B cell (primary cell): ENCODE data around the gene MUC5AC. TPM values are rescaled to one million over a fixed set of nuclear protein-coding genes. Genes with fewer than 3 reads are reported as not detected.

Experiments
- ATAC-seq: fragments of 200-7000 bp; cut with Tn5 transposase; one replicate; pipeline ENCODE4 v1.10.0; 2021; ENCODE audit warnings: low read depth, mild to moderate bottlenecking, moderate number of reproducible peaks, moderate library complexity
- CTCF ChIA-PET: fragments of 350-600 bp; sonication (Branson Sonifier 250); formaldehyde crosslinking; loops from one replicate; lab custom pipeline; 2021; ENCODE audit warnings: antibody characterized with exemption, inconsistent platforms; lab: Charles Lee
- POLR2A ChIA-PET: fragments of 350-600 bp; sonication (Branson Sonifier 250); formaldehyde crosslinking; loops from one replicate; lab custom pipeline; 2021; ENCODE audit warnings: antibody characterized with exemption; lab: Charles Lee
- DNase-seq: peaks from one replicate; pipeline ENCODE4 v3.0.0; 2013
- H2AFZ ChIP-seq: 2 replicates; pipeline ENCODE4 v1.6.1; 2012; ENCODE audit warnings: mild to moderate bottlenecking, low read depth, low read length; ENCODE audit not compliant: insufficient read depth, poor library complexity, severe bottlenecking
- H3K27ac ChIP-seq, 2 donors: 1 replicate in 1 of 2; 2 replicates in 1 of 2; pipeline ENCODE4 v1.5.1; 2012 to 2013; ENCODE audit warnings: low read length in 2 of 2, mild to moderate bottlenecking in 2 of 2, moderate library complexity in 1 of 2
- H3K27me3 ChIP-seq, 4 experiments: fragments of 200-600 bp in 1 of 4; sonication (generic) in 1 of 4; replicated peaks in 1 of 4; 1 replicate in 2 of 4; 2 replicates in 2 of 4; pipeline versions ENCODE4 v1.6.1 to v1.7.0; 2013 to 2016; ENCODE audit warnings: low read length in 3 of 4, mild to moderate bottlenecking in 2 of 4, mixed read lengths in 1 of 4, moderate library complexity in 1 of 4; ENCODE audit not compliant: insufficient read depth in 4 of 4, control insufficient read depth in 3 of 4; ENCODE audit errors: control extremely low read depth in 1 of 4
- H3K36me3 ChIP-seq, 2 experiments: replicated peaks in 1 of 2; 1 replicate in 1 of 2; 2 replicates in 1 of 2; pipeline versions ENCODE4 v1.6.1 to v1.7.1; 2013; ENCODE audit warnings: low read length in 1 of 2; ENCODE audit not compliant: insufficient read depth in 2 of 2, control insufficient read depth in 1 of 2; ENCODE audit errors: control extremely low read depth in 1 of 2, extremely low read depth in 1 of 2
- H3K4me1 ChIP-seq, 2 donors: fragments of 200-600 bp in 1 of 2; sonication (generic) in 1 of 2; 1 replicate in 1 of 2; 2 replicates in 1 of 2; pipeline versions ENCODE4 v1.5.1 to v1.6.1; 2013 to 2017; ENCODE audit warnings: low read length in 2 of 2; ENCODE audit not compliant: control insufficient read depth in 2 of 2, insufficient read depth in 2 of 2
- H3K4me2 ChIP-seq: replicated peaks from 2 replicates; pipeline ENCODE3; 2012; ENCODE audit warnings: mild to moderate bottlenecking, low read depth, low read length; ENCODE audit not compliant: poor library complexity, severe bottlenecking
- H3K4me3 ChIP-seq, 5 experiments: fragments of 200-600 bp in 1 of 5; sonication (generic) in 1 of 5; 1 replicate in 3 of 5; 2 replicates in 2 of 5; pipeline versions ENCODE4 v1.5.1 to v1.7.0; 2011 to 2016; ENCODE audit warnings: low read length in 4 of 5, mild to moderate bottlenecking in 4 of 5, low read depth in 2 of 5, control low read depth in 1 of 5, moderate library complexity in 1 of 5; ENCODE audit not compliant: insufficient read depth in 1 of 5; ENCODE audit errors: control extremely low read depth in 1 of 5, extremely low read depth in 1 of 5
- H3K79me2 ChIP-seq: fragments of 200-600 bp; sonication (generic); one replicate; pipeline ENCODE4 v1.6.0; 2016; ENCODE audit warnings: low read length; ENCODE audit not compliant: control insufficient read depth, insufficient read depth
- H3K9ac ChIP-seq: fragments of 200-600 bp; sonication (generic); 2 replicates; pipeline ENCODE4 v1.6.1; 2017; ENCODE audit warnings: mild to moderate bottlenecking, low read length, moderate library complexity
- H3K9me3 ChIP-seq, 3 donors: one replicate each; pipeline versions ENCODE4 v1.6.1 to v1.7.1; 2013; ENCODE audit warnings: low read length in 2 of 3; ENCODE audit not compliant: control insufficient read depth in 2 of 3, insufficient read depth in 1 of 3; ENCODE audit errors: control extremely low read depth in 1 of 3
- H4K20me1 ChIP-seq: 2 replicates; pipeline ENCODE4 v1.6.0; 2012; ENCODE audit warnings: mild to moderate bottlenecking, low read length; ENCODE audit not compliant: insufficient read depth, control insufficient read depth, poor library complexity, severe bottlenecking
- H3K27ac Mint-ChIP-seq: one replicate; pipeline ENCODE4 v1.8.0; 2021; ENCODE audit warnings: mixed read lengths
- H3K27me3 Mint-ChIP-seq: one replicate; pipeline ENCODE4 v1.8.0; 2021; ENCODE audit warnings: mixed read lengths
- H3K4me1 Mint-ChIP-seq: one replicate; pipeline ENCODE4 v1.8.0; 2021; ENCODE audit warnings: mixed read lengths
- H3K4me3 Mint-ChIP-seq: one replicate; pipeline ENCODE4 v1.8.0; 2021; ENCODE audit warnings: mixed read lengths
- H3K9me3 Mint-ChIP-seq: one replicate; pipeline ENCODE4 v1.8.0; 2022; ENCODE audit warnings: mixed read lengths; ENCODE audit not compliant: insufficient read depth
- EZH2 ChIP-seq: IDR thresholded peaks from 2 replicates; pipeline ENCODE4 v1.6.1; 2012; ENCODE audit warnings: borderline replicate concordance, low read depth, mild to moderate bottlenecking, moderate library complexity, low read length; ENCODE audit not compliant: insufficient read depth, poor library complexity, severe bottlenecking
- WGBS: methylation state at CpG from one replicate; pipeline ENCODE4 v1.1.5; 2013; ENCODE audit warnings: missing lambda C conversion rate; ENCODE audit not compliant: insufficient coverage; 5-methylcytosine and 5-hydroxymethylcytosine counted together
- intact Hi-C: fragments of 100-400 bp; cut with micrococcal nuclease; formaldehyde crosslinking; loops from one replicate; pipeline ENCODE4 v1.10.0; 2022
- polyA plus RNA-seq: library from polyadenylated mRNA; depleted of rRNA; stranded (reverse); fragments of >200 nt; gene quantifications from 2 replicates; pipeline ENCODE4 v1.2.3, GENCODE V29; 2012
- total RNA-seq, 2 donors: library from RNA; stranded (reverse); fragments of 120-200 nt in 1 of 2; gene quantifications; 1 replicate in 1 of 2; 2 replicates in 1 of 2; pipeline versions ENCODE4 v1.2.3 to v1.2.4, GENCODE V29; 2013 to 2022
- TF ChIP-seq, protein P1 (sequence below): fragments of 200-600 bp; IDR thresholded peaks from one replicate; pipeline ENCODE4 v1.8.0; 2022; ENCODE audit warnings: antibody characterized with exemption, mild to moderate bottlenecking

MUC5AC gene
- total and polyA plus RNA-seq, 2 donors (not counting 1 experiment from before 2014, with no cell fraction given) = not detected

DNA sequence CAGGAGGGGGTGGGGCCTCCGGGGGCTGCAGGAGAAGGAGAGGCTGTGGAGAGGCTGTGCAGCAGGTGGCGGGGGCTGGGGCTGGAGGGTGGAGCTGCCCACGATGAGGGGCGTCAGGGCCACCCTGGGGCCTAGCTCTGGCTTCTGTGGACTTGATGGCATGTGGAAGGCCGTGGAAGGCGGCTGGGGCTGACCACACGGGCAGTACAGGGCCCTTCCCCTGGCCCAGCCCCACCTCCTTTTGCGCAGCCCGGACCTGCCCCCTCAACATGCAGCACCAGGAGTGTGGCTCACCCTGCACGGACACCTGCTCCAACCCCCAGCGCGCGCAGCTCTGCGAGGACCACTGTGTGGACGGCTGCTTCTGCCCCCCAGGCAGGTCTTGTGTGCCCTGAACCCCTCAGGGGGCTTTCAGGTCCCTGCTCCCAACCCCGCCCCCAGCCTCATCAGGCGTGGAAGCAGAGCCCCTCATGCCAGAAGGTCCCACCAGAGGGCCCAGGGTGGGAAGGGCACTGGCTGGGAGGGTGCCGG is 71.2 kb downstream of the MUC5AC start:
- DNase-seq = no peak
- no peak overlapping the region for H3K4me3 Mint-ChIP-seq
- no peaks in the 10 kb centered on the region for H3K4me1 Mint-ChIP-seq
- H3K4me3 ChIP-seq = no peak overlapping the region
- ChIA-PET CTCF (no interaction called here), POLR2A (no interaction called here)
- WGBS = 75% methylated on average over 18 of the region's 18 CpGs
- H2AFZ ChIP-seq = no peak overlapping the region
- no peaks in the 10 kb centered on the region for H3K27me3 ChIP-seq
- H3K36me3 ChIP-seq = no peaks in the 10 kb centered on the region
- H4K20me1 ChIP-seq = no peaks in the 10 kb centered on the region
- H3K4me1 ChIP-seq = no peaks in the 10 kb centered on the region
- no peaks in the 10 kb centered on the region for H3K9me3 Mint-ChIP-seq
- peaks cover 2% of the 10 kb centered on the region for H3K27me3 Mint-ChIP-seq
- TF ChIP-seq, protein P1, sequence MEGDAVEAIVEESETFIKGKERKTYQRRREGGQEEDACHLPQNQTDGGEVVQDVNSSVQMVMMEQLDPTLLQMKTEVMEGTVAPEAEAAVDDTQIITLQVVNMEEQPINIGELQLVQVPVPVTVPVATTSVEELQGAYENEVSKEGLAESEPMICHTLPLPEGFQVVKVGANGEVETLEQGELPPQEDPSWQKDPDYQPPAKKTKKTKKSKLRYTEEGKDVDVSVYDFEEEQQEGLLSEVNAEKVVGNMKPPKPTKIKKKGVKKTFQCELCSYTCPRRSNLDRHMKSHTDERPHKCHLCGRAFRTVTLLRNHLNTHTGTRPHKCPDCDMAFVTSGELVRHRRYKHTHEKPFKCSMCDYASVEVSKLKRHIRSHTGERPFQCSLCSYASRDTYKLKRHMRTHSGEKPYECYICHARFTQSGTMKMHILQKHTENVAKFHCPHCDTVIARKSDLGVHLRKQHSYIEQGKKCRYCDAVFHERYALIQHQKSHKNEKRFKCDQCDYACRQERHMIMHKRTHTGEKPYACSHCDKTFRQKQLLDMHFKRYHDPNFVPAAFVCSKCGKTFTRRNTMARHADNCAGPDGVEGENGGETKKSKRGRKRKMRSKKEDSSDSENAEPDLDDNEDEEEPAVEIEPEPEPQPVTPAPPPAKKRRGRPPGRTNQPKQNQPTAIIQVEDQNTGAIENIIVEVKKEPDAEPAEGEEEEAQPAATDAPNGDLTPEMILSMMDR = no peak
- no peak for TF ChIP-seq EZH2
- H3K79me2 ChIP-seq = no peaks in the 10 kb centered on the region
- intact Hi-C loops = no loop called here
- no peak overlapping the region for H3K9ac ChIP-seq
- H3K9me3 ChIP-seq = no peaks in the 10 kb centered on the region
- H3K4me2 ChIP-seq = no peak overlapping the region
- H3K27ac ChIP-seq = no peak overlapping the region
- H3K27ac Mint-ChIP-seq = no peak overlapping the region
- ATAC-seq = no peak

DNA sequence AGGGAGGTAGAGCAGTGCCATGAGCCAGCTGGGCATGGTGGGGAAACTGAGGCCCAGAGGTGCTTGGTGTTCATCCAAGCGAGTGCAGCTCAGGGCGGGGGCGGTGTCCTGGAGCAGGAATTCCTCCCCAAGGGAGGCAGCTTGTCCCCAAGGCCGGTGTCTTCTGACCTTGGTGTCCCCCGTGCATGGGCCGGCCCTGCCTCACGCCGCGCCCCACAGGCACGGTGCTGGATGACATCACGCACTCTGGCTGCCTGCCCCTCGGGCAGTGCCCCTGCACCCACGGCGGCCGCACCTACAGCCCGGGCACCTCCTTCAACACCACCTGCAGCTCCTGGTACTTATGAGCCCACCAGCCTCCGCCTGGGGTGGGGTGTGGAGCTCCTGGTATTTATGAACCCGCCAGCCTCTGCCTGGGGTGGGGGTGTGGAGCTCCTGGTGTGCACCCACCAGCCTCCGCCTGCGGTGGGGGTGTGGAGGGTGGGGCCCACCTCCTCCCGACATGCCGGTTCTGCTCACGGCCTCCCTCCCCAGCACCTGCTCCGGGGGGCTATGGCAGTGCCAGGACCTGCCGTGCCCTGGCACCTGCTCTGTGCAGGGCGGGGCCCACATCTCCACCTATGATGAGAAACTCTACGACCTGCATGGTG is 71.8 kb downstream of the MUC5AC start:
- DNase-seq (no peak), ATAC-seq (no peak)
- Mint-ChIP-seq H3K27ac (no peak overlapping the region), H3K27me3 (no peaks in the 10 kb centered on the region), H3K4me3 (no peak overlapping the region), H3K9me3 (no peaks in the 10 kb centered on the region), H3K4me1 (no peaks in the 10 kb centered on the region)
- CTCF ChIA-PET = no interaction called here
- H3K4me1 ChIP-seq = no peaks in the 10 kb centered on the region
- H2AFZ ChIP-seq = no peak overlapping the region
- WGBS = 89% methylated on average over 12 of the region's 27 CpGs
- H3K27me3 ChIP-seq = no peaks in the 10 kb centered on the region
- H3K27ac ChIP-seq = no peak overlapping the region
- no peak overlapping the region for H3K4me2 ChIP-seq
- H3K9me3 ChIP-seq = no peaks in the 10 kb centered on the region
- no peak for TF ChIP-seq EZH2
- TF ChIP-seq, protein P1 = no peak
- POLR2A ChIA-PET = no interaction called here
- H3K79me2 ChIP-seq = no peaks in the 10 kb centered on the region
- no peak overlapping the region for H3K9ac ChIP-seq
- intact Hi-C loops = no loop called here
- H3K36me3 ChIP-seq = no peaks in the 10 kb centered on the region
- no peaks in the 10 kb centered on the region for H4K20me1 ChIP-seq
- H3K4me3 ChIP-seq = no peak overlapping the region
